H9 (cell line): Measurements from ENCODE around the gene AFF4. TPM values are rescaled to one million over a fixed set of nuclear protein-coding genes. Genes with fewer than 3 reads are reported as not detected.

Experiments
- DNase-seq: peaks from one replicate; pipeline ENCODE4 v3.0.0-alpha.2; 2017
- H2AFZ ChIP-seq: one replicate; pipeline ENCODE4 v1.6.1; 2013; ENCODE audit warnings: mild to moderate bottlenecking, low read length, control low read depth, moderate library complexity
- H2AK5ac ChIP-seq: 2 replicates; pipeline ENCODE4 v1.6.1; 2013; ENCODE audit warnings: low read length, control low read depth, mixed read lengths; ENCODE audit not compliant: insufficient read length
- H2BK120ac ChIP-seq: one replicate; pipeline ENCODE4 v1.6.1; 2013; ENCODE audit warnings: low read depth, mild to moderate bottlenecking, low read length, control low read depth, inconsistent platforms; ENCODE audit not compliant: poor library complexity, severe bottlenecking
- H2BK12ac ChIP-seq: 2 replicates; pipeline ENCODE4 v1.6.1; 2013; ENCODE audit warnings: low read length, control low read depth, mixed read lengths, low read depth; ENCODE audit not compliant: insufficient read length
- H2BK15ac ChIP-seq: 2 replicates; pipeline ENCODE4 v1.6.1; 2013; ENCODE audit warnings: low read depth, low read length, control low read depth
- H2BK20ac ChIP-seq: one replicate; pipeline ENCODE4 v1.6.1; 2013; ENCODE audit warnings: low read depth, mild to moderate bottlenecking, low read length, control low read depth, inconsistent platforms; ENCODE audit not compliant: poor library complexity, severe bottlenecking
- H2BK5ac ChIP-seq: 2 replicates; pipeline ENCODE4 v1.6.1; 2013; ENCODE audit warnings: low read length, control low read depth, mixed read lengths; ENCODE audit not compliant: insufficient read length
- H3K14ac ChIP-seq: 2 replicates; pipeline ENCODE4 v1.6.1; 2013; ENCODE audit warnings: low read length, control low read depth; ENCODE audit not compliant: insufficient read depth
- H3K18ac ChIP-seq: 2 replicates; pipeline ENCODE4 v1.6.1; 2013; ENCODE audit warnings: low read depth, mild to moderate bottlenecking, mixed read lengths, low read length, control low read depth; ENCODE audit not compliant: insufficient read length
- H3K23ac ChIP-seq: 2 replicates; pipeline ENCODE4 v1.6.1; 2013; ENCODE audit warnings: low read length, control low read depth, mixed read lengths, low read depth; ENCODE audit not compliant: insufficient read length
- H3K23me2 ChIP-seq: 2 replicates; pipeline ENCODE4 v1.6.1; 2013; ENCODE audit warnings: low read depth, mild to moderate bottlenecking, mixed read lengths, low read length, control low read depth; ENCODE audit not compliant: insufficient read length, poor library complexity, severe bottlenecking
- H3K27ac ChIP-seq: 2 replicates; pipeline ENCODE4 v1.5.1; 2013; ENCODE audit warnings: low read length, control low read depth, mixed read lengths, low read depth; ENCODE audit not compliant: insufficient read length
- H3K27me3 ChIP-seq: 2 replicates; pipeline ENCODE4 v1.6.1; 2013; ENCODE audit warnings: low read length, control low read depth, inconsistent platforms; ENCODE audit not compliant: insufficient read depth
- H3K4ac ChIP-seq: 2 replicates; pipeline ENCODE4 v1.6.1; 2013; ENCODE audit warnings: low read depth, mild to moderate bottlenecking, control low read depth, inconsistent platforms, low read length, moderate library complexity
- H3K4me1 ChIP-seq: 2 replicates; pipeline ENCODE4 v1.6.1; 2013; ENCODE audit warnings: low read length, control low read depth, inconsistent platforms; ENCODE audit not compliant: insufficient read depth
- H3K4me2 ChIP-seq: 2 replicates; pipeline ENCODE4 v1.6.1; 2013; ENCODE audit warnings: low read length, control low read depth, mixed read lengths; ENCODE audit not compliant: insufficient read length, insufficient read depth
- H3K56ac ChIP-seq: 2 replicates; pipeline ENCODE4 v1.6.1; 2013; ENCODE audit warnings: low read depth, mild to moderate bottlenecking, mixed read lengths, low read length, control low read depth; ENCODE audit not compliant: insufficient read length
- H3K79me1 ChIP-seq: 2 replicates; pipeline ENCODE4 v1.6.1; 2013; ENCODE audit warnings: low read depth, mild to moderate bottlenecking, moderate library complexity, low read length, control low read depth, inconsistent platforms; ENCODE audit not compliant: insufficient read depth, poor library complexity, severe bottlenecking
- H3K79me2 ChIP-seq: 2 replicates; pipeline ENCODE4 v1.6.1; 2013; ENCODE audit warnings: low read length, control low read depth, inconsistent platforms; ENCODE audit not compliant: insufficient read depth
- H3K9ac ChIP-seq: 2 replicates; pipeline ENCODE4 v1.6.1; 2013; ENCODE audit warnings: low read length, control low read depth, mixed read lengths; ENCODE audit not compliant: insufficient read length; ENCODE audit errors: extremely low read depth
- H3K9me3 ChIP-seq: one replicate; pipeline ENCODE4 v1.6.1; 2013; ENCODE audit warnings: low read depth, low read length, inconsistent platforms; ENCODE audit not compliant: control insufficient read depth
- H3T11ph ChIP-seq: one replicate; pipeline ENCODE4 v1.6.1; 2013; ENCODE audit warnings: mild to moderate bottlenecking, low read length, control low read depth, inconsistent platforms
- H4K20me1 ChIP-seq: one replicate; pipeline ENCODE4 v1.6.1; 2013; ENCODE audit not compliant: control insufficient read depth, insufficient read length, insufficient read depth
- H4K5ac ChIP-seq: 2 replicates; pipeline ENCODE4 v1.6.1; 2013; ENCODE audit warnings: low read depth, mild to moderate bottlenecking, mixed read lengths, low read length, control low read depth; ENCODE audit not compliant: insufficient read length
- H4K8ac ChIP-seq: replicated peaks from 2 replicates; pipeline ENCODE4 v1.6.1; 2013; ENCODE audit warnings: low read length, control low read depth, mixed read lengths, low read depth; ENCODE audit not compliant: insufficient read length
- H4K91ac ChIP-seq: 2 replicates; pipeline ENCODE4 v1.6.1; 2013; ENCODE audit warnings: low read depth, mild to moderate bottlenecking, moderate library complexity, mixed read lengths, low read length, control low read depth; ENCODE audit not compliant: insufficient read length
- H3K27ac Mint-ChIP-seq, 3 experiments: 2 replicates in 2 of 3; 3 replicates in 1 of 3; pipeline ENCODE4 v1.8.0; 2020 to 2021; ENCODE audit warnings: mixed read lengths in 3 of 3, mild to moderate bottlenecking in 1 of 3, moderate library complexity in 1 of 3
- H3K27me3 Mint-ChIP-seq: 2 replicates; pipeline ENCODE4 v1.8.0; 2021; ENCODE audit warnings: low read depth, mild to moderate bottlenecking, moderate library complexity, mixed read lengths
- H3K36me3 Mint-ChIP-seq, 3 experiments: 2 replicates in 2 of 3; 3 replicates in 1 of 3; pipeline ENCODE4 v1.8.0; 2020 to 2021; ENCODE audit warnings: low read depth in 3 of 3, mixed read lengths in 3 of 3; ENCODE audit not compliant: insufficient read depth in 1 of 3
- H3K4me1 Mint-ChIP-seq, 2 experiments: 2 replicates each; pipeline ENCODE4 v1.8.0; 2020; ENCODE audit warnings: mixed read lengths in 2 of 2
- H3K4me3 Mint-ChIP-seq, 2 experiments: 2 replicates in 1 of 2; 3 replicates in 1 of 2; pipeline ENCODE4 v1.8.0; 2020 to 2021; ENCODE audit warnings: mild to moderate bottlenecking in 2 of 2, mixed read lengths in 2 of 2, moderate library complexity in 1 of 2
- H3K9me3 Mint-ChIP-seq, 2 experiments: 2 replicates in 1 of 2; 3 replicates in 1 of 2; pipeline ENCODE4 v1.8.0; 2020; ENCODE audit warnings: mild to moderate bottlenecking in 2 of 2, mixed read lengths in 2 of 2, moderate library complexity in 1 of 2
- CTCF ChIP-seq: fragments of 200-600 bp; sonication (generic); conservative IDR thresholded peaks from 3 replicates; pipeline ENCODE4 v1.8.0; 2021; ENCODE audit warnings: antibody characterized with exemption, mild to moderate bottlenecking
- WGBS: extraction: QIAGEN DNeasy Blood & Tissue Kit; methylation state at CpG from one replicate; pipeline ENCODE4 v1.1.7; 2013; ENCODE audit warnings: missing lambda C conversion rate, low lambda C conversion rate, mixed read lengths; ENCODE audit not compliant: insufficient read length; ENCODE audit errors: extremely low coverage; 5-methylcytosine and 5-hydroxymethylcytosine counted together
- total RNA-seq: library from RNA; stranded (reverse); gene quantifications from 2 replicates; pipeline ENCODE4 v1.2.1, GENCODE V29; 2021

Gene AFF4
- total RNA-seq, 1 experiment from 2014 or later: 73.2 TPM

GRCh38 chr5:132996307-132996706 is 32.9 kb upstream of the AFF4 start:
- H3K18ac ChIP-seq: no peak overlapping the region
- H4K5ac ChIP-seq: no peak overlapping the region
- no peak overlapping the region for H2AK5ac ChIP-seq
- Mint-ChIP-seq H3K36me3 (peaks cover 0 to 12% (median under 1%) of the 10 kb centered on the region in 3 experiments; a peak in 4 of 7 replicates), H3K4me3 (no peak overlapping the region), H3K27me3 (no peaks in the 10 kb centered on the region), H3K27ac (peak overlapping the region in 1 of 3 experiments; percentile 49; a peak in 1 of 7 replicates), H3K9me3 (no peaks in the 10 kb centered on the region), H3K4me1 (no peaks in the 10 kb centered on the region)
- no peaks in the 10 kb centered on the region for H3K79me1 ChIP-seq
- H4K20me1 ChIP-seq: no peaks in the 10 kb centered on the region
- no peak overlapping the region for H3T11ph ChIP-seq
- no peak overlapping the region for H2BK12ac ChIP-seq
- no peak overlapping the region for H4K91ac ChIP-seq
- no peak overlapping the region for H3K23ac ChIP-seq
- no peak overlapping the region for H3K56ac ChIP-seq
- no peaks in the 10 kb centered on the region for H3K9me3 ChIP-seq
- H2BK120ac ChIP-seq: no peak overlapping the region
- no peak overlapping the region for H3K27ac ChIP-seq
- no peak overlapping the region for H2AFZ ChIP-seq
- no peaks in the 10 kb centered on the region for H3K27me3 ChIP-seq
- WGBS: no CpG with 5 or more reads among the region's 1 CpG
- H3K4me2 ChIP-seq: no peak overlapping the region
- H2BK15ac ChIP-seq: no peak overlapping the region
- H3K23me2 ChIP-seq: no peaks in the 10 kb centered on the region
- no peak overlapping the region for H2BK5ac ChIP-seq
- no peaks in the 10 kb centered on the region for H3K79me2 ChIP-seq
- H3K4ac ChIP-seq: no peak overlapping the region
- H3K4me1 ChIP-seq: no peaks in the 10 kb centered on the region
- H3K14ac ChIP-seq: no peak overlapping the region
- H3K9ac ChIP-seq: no peak overlapping the region
- no peak overlapping the region for H4K8ac ChIP-seq
- TF ChIP-seq CTCF: no peak
- no peak for DNase-seq
- H2BK20ac ChIP-seq: no peak overlapping the region
